T-helper 2 cell treated with Interferon-gamma antibody and Interleukin-4, amounts not matched to agents 5 μg/mL and 100 μg/mL, for 36 hours (primary cell): ENCODE data around the gene PCGF6.
"Not testable (repeated sequence)": the region's sequence is repeated elsewhere in the genome, so short reads cannot be mapped to it uniquely, and the experiment has no call there.

Experiments
- DNase-seq: peaks from one replicate; pipeline ENCODE4 v3.0.0; 2021; ENCODE audit warnings: low spot score
- H3K27ac Mint-ChIP-seq: one replicate; pipeline ENCODE4 v1.8.0; 2021; ENCODE audit warnings: mild to moderate bottlenecking, mixed read lengths
- H3K27me3 Mint-ChIP-seq: one replicate; pipeline ENCODE4 v1.8.0; 2021; ENCODE audit warnings: low read depth, mixed read lengths
- H3K36me3 Mint-ChIP-seq: one replicate; pipeline ENCODE4 v1.8.0; 2021; ENCODE audit warnings: low read depth, mixed read lengths
- H3K4me1 Mint-ChIP-seq: one replicate; pipeline ENCODE4 v1.8.0; 2021; ENCODE audit warnings: low read depth, mixed read lengths
- H3K4me3 Mint-ChIP-seq: one replicate; pipeline ENCODE4 v1.8.0; 2022; ENCODE audit warnings: mild to moderate bottlenecking, moderate library complexity, mixed read lengths
- H3K9me3 Mint-ChIP-seq: one replicate; pipeline ENCODE4 v1.8.0; 2021; ENCODE audit warnings: mixed read lengths

The PCGF6 gene

GRCh38 chr10:103258928-103259327 lies 92.0 kb downstream of the PCGF6 start:
- not testable (repeated sequence) for H3K4me3 Mint-ChIP-seq, H3K9me3 Mint-ChIP-seq

GRCh38 chr10:103257812-103258211 lies 93.1 kb downstream of the PCGF6 start:
- peaks cover 8% of the 10 kb centered on the region for H3K4me1 Mint-ChIP-seq
- no peak overlapping the region for H3K27ac Mint-ChIP-seq
- no peak for DNase-seq
- no peaks in the 10 kb centered on the region for H3K9me3 Mint-ChIP-seq
- H3K36me3 Mint-ChIP-seq, result no peaks in the 10 kb centered on the region
- H3K27me3 Mint-ChIP-seq, result no peaks in the 10 kb centered on the region
- no peak overlapping the region for H3K4me3 Mint-ChIP-seq

More at GRCh38 chr10:103258928-103259327, 92.0 kb downstream of the PCGF6 start:
- not testable (repeated sequence) for H3K27ac Mint-ChIP-seq, H3K27me3 Mint-ChIP-seq, H3K4me1 Mint-ChIP-seq, H3K36me3 Mint-ChIP-seq, DNase-seq

GRCh38 chr10:103256613-103257012 lies 94.3 kb downstream of the PCGF6 start:
- Mint-ChIP-seq H3K9me3 (no peaks in the 10 kb centered on the region), H3K27ac (no peak overlapping the region), H3K36me3 (no peaks in the 10 kb centered on the region), H3K4me3 (no peak overlapping the region), H3K27me3 (no peaks in the 10 kb centered on the region), H3K4me1 (peaks cover 8% of the 10 kb centered on the region)
- DNase-seq, result no peak

GRCh38 chr10:103254538-103255325 lies 96.2 kb downstream of the PCGF6 start:
- peaks cover 2% of the 10 kb centered on the region for H3K27me3 Mint-ChIP-seq
- DNase-seq, result no peak
- peaks cover 6% of the 10 kb centered on the region for H3K9me3 Mint-ChIP-seq
- H3K4me3 Mint-ChIP-seq, result no peak overlapping the region
- H3K27ac Mint-ChIP-seq, result no peak overlapping the region
- peaks cover 8% of the 10 kb centered on the region for H3K4me1 Mint-ChIP-seq
- H3K36me3 Mint-ChIP-seq, result no peaks in the 10 kb centered on the region

- Mint-ChIP-seq H3K36me3 (no peaks in the 10 kb centered on the region), H3K4me1 (peaks cover 8% of the 10 kb centered on the region), H3K9me3 (peaks cover 6% of the 10 kb centered on the region), H3K4me3 (no peak overlapping the region), H3K27ac (no peak overlapping the region), H3K27me3 (peaks cover 2% of the 10 kb centered on the region)
- DNase-seq, result no peak
Measured at GRCh38 chr10:103254113-103254512, 96.8 kb downstream of the PCGF6 start.
